ENCODE data around the gene TRAPPC12.

GRCh38 chr2:3440477-3440876 is 61.0 kb downstream of the TRAPPC12 start:
- TF ChIP-seq CTCF (optimal IDR thresholded peaks at IDR 0.05 in 1 of 3, IDR thresholded peaks at IDR 0.05 in 1 of 3, conservative IDR thresholded peaks at IDR 0.05 in 1 of 3; ENCODE audit: extremely low read depth in 1 of 3, insufficient read depth in 2 of 3, low read length in 3 of 3): no peak
- TF ChIP-seq EZH2 (IDR thresholded peaks at IDR 0.05; ENCODE audit: low read length): no peak
